Measurements from ENCODE around the gene ZNF471.

- TF ChIP-seq CTCF (conservative IDR thresholded peaks at IDR 0.05; ENCODE audit: low read length): no peak
- no peak for TF ChIP-seq EZH2phosphoT487 (IDR thresholded peaks at IDR 0.05; ENCODE audit: borderline replicate concordance, low read depth, low read length)
These were observed 30.8 kb upstream of the ZNF471 start, which contains the start of gene ZNF667 for GRCh38 chr19:56476651-56477428.

Measured in OCI-LY7 (cell line).